ENCODE measurements around the gene TNFAIP1.

Gene TNFAIP1, protein sequence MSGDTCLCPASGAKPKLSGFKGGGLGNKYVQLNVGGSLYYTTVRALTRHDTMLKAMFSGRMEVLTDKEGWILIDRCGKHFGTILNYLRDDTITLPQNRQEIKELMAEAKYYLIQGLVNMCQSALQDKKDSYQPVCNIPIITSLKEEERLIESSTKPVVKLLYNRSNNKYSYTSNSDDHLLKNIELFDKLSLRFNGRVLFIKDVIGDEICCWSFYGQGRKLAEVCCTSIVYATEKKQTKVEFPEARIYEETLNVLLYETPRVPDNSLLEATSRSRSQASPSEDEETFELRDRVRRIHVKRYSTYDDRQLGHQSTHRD

DNA sequence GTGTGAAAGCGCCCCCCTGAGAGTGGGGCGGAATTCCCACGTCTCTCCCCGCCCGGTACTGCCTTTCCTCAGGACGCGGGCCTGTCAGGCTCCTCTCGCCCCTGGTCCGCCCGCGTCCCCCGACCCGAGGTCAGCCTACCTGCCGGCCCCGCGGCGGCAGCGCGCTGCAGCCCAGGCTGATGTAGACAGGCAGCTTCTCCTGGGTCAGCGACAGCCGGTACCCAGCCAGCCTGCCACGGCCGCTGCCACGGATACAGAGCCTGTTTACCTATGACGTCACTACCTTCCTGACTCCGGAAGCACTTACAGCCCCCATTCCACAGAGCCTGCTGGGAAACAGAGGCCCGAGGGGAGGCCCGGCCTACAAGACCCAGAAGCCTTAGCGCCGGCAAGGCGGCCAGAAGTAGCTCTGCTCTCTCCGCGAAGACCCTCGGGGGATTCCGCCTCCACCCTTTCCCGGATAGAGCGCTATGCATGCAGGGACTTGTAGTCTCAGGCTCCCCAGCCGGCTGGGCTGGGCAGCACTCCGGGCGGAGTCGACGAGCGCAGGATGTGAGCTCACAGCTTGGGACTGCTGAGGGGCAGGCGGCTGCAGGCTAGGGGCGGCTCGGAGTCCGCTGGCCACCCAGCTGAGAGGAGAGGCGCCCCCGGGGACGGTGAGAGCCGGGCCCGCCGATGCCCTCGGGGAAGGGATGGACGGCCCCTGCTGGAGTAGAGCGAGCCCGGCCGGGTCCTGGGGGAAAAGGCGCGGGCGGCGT, at the start of gene TNFAIP1, which contains the start of gene IFT20:
TSS of gene TNFAIP1 (plus strand) at position 561 of the 758 bp plus-strand sequence. CDS start 3,761 bp downstream, outside the sequence.
TSS of gene IFT20 (minus strand) at position 272 of the 758 bp plus-strand sequence. CDS start 3,487 bp downstream, outside the sequence.
- in situ Hi-C loops (cut with HindIII; ENCODE audit: low sequenced_read_pairs): no loop called here

DNA sequence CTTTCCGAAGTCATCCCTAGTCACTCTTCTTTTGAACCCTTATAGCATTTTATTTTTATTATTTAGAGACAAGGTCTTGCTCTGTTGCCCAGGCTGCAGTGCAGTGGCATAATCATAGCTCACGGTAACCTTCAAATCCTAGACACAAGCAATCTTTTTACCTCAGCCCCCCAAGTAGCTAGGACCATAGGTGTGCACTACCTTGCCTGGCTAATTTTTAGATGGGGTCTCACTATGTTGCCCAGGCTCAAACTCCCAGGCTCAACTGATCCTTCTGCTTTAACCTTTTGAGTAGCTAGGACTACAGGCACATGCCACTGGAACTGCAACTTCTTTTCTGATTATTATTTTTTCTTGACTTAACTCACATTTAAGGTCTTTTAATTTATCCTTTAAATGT, 49.6 kb upstream of the TNFAIP1 start:
- in situ Hi-C loops (cut with HindIII; ENCODE audit: low sequenced_read_pairs): loop anchor here (25.0 kb wide), 2 partner anchors 99 to 499 kb away; no protein-coding TSS in a partner anchor

DNA sequence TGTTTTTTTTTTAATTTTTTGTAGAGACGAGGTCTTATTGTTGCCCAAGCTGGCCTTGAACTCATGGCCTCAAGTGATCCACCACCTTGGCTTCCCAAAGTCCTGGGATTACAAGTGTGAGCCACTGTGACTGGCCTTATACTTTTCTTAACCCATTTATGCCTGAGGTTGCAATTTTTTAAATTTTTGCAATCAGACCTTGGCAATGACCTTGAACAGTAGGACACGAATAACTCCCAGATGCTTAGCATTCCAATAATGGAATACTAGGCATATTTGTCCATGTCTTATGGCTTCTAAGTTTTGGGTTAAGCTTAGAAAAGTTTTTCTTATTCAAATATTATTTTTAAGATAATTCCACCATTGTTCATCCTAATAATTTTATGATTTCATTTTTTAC, 44.9 kb upstream of the TNFAIP1 start:
- in situ Hi-C loops (cut with HindIII; ENCODE audit: low sequenced_read_pairs): loop anchor here (25.0 kb wide), 2 partner anchors 103 to 503 kb away; no protein-coding TSS in a partner anchor

DNA sequence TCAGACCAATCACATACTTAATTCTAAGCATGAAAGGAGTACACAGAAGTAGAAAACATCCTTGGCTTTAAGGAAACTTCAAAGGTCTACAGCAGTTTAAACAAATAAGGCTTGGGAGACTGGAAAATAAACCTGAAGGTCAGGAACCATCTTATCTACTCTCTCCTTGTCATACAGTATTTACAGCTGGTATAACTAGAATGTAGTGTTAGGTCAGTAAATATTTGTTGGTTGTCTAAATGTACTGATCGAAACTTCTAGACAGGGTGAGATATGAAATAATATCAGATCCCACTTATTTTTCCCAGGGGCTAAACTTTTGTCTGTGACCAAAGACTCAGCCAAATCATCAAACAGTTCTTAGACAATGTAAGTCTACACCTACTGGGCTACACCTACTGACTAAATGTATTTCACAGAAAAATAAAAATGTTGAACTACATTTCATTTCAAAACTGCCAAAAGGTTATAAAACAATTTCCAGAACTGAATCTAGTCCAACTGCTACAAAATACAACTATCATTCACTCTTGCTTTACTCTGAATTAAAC, 43.7 kb upstream of the TNFAIP1 start:
- in situ Hi-C loops (cut with HindIII; ENCODE audit: low sequenced_read_pairs): loop anchor here (25.0 kb wide), 2 partner anchors 105 to 505 kb away; no protein-coding TSS in a partner anchor

DNA sequence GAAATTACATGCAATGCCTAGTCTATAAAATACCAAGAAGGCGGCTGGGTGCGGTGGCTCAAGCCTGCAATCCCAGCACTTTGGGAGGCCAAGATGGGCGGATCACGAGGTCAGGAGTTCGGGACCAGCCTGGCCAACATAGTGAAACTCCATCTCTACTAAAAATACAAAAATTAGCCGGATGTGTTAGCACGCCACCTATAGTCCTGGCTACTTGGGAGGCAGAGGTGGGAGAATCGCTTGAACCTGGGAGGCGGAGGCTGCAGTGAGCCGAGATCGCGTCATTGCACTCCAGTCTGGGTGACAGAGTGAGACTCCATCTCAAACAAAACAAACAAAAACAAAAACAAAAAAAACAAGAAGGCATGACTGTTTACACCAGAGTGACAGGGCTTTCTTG, 42.7 kb upstream of the TNFAIP1 start:
- in situ Hi-C loops (cut with HindIII; ENCODE audit: low sequenced_read_pairs): loop anchor here (25.0 kb wide), 2 partner anchors 106 to 506 kb away; no protein-coding TSS in a partner anchor

DNA sequence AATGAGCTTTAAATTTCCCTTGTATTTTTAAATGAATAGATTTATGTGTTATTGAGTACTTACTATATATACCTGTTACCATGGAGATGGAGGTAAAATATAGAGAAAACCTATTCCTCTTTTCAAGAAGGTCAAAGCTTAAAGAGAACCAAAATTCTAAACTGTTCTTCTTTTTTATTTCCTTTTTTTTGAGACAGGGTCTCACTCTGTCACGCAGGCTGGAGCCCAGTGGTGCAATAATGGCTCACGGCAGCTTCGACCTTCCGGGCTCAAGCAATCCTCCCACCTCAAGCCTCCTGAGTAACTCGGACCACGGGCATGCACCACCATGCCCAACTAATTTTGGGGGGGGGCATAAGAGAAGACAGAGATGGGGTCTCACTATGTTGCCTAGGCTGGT, 41.6 kb upstream of the TNFAIP1 start:
- in situ Hi-C loops (cut with HindIII; ENCODE audit: low sequenced_read_pairs): loop anchor here (25.0 kb wide), 2 partner anchors 107 to 507 kb away; no protein-coding TSS in a partner anchor

DNA sequence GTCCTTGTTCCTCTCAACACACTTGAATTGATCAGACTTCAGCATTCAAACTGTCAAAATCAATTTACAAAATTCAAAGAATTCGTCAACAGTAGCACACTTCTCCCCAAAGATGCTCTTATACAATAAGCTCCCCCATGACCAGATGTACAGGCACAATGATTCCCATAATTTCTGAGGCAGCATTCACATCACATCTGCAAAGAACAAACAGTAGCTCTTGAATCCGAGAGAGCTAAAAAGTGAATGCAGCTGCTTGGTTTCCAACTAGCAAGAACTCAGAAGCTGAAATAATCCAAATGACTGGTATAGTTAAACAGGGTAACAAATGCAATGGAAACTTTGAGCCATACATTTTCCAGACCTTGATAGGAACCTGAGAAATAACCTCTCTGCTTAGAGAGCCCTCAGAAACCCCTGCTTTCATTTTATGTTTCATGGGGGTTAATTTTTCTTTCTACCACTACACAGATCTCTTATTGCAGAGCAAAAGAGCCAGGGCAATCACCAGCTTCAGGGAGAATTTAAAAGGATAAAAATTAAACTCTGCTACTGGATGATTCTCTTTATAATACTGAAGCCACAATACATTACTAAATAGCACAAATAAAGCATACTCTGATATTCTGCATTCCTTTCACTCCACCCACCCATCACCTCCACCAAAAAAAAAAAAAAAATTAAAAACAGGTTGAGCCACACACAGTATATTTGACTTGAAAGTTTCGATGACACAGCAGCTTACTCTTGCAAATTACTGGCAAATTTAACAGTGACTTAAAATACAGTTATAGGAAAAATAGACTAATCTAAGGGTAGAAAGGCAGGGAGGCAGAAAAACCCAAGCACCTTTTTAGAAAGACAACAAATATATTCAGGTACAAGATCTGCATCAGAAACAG, 39.6 kb upstream of the TNFAIP1 start:
- in situ Hi-C loops (cut with HindIII; ENCODE audit: low sequenced_read_pairs): loop anchor here (25.0 kb wide), 2 partner anchors 109 to 509 kb away; no protein-coding TSS in a partner anchor

DNA sequence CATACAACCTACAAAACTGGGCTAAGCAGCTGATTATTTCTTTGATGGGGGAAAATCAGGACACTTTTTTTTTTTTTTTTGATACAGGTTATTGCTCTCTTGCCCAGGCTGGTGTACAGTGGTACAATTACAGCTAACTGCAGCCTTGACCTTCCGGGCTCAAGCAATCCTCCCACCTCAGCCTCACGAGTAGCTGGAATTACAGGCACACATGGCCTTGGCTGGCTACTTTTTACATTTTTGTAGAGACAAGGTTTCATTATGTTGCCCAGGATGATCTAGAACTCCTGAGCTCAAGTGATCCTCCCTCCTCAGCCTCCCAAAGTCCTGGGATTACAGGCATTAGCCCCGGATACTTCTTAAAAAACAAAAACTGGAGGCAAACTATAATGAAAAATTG, 37.1 kb upstream of the TNFAIP1 start:
- in situ Hi-C loops (cut with HindIII; ENCODE audit: low sequenced_read_pairs): loop anchor here (25.0 kb wide), 2 partner anchors 111 to 511 kb away; no protein-coding TSS in a partner anchor

DNA sequence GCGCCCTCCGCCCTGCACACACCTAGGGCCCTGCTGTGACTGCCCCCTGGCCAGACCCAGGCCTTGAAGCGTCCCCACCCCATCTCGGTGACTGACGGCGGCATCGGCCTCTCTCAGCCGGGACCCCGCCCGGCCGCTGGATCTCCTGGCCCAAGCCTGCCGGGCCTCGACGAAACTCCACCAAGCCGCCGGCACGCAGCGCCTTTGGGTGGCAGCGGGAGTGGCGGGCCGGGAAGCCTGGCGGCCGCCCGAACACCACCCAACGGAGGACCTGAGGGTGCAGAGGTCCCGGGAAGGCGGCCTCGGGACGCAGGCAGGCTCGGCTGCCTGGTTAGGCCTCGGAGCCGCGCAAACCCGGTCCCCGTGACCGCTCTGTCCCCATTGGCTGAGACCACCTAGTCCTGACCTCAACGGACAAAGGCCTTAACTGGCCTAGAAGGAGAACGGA, 28.6 kb upstream of the TNFAIP1 start:
- in situ Hi-C loops (cut with HindIII; ENCODE audit: low sequenced_read_pairs): no loop called here

DNA sequence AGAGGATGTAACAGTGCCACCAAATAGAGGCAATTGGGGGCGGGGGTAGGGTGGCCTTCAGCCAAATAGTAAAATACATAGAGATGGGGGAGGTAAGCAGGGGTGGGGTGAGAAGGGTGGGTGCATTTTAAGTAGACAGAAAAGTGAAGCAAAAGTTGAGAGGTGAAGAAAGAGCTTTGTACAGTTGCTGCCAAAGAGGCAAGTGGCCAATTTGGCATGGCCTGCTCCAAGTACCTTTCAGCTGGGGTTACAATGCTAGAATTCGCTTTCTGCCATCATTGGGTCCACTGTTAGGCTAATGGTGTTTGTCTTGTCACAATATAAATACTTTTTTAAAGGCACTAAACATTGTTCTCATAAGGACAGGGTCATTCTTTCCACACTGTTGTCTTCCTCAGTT, 21.7 kb upstream of the TNFAIP1 start:
- in situ Hi-C loops (cut with HindIII; ENCODE audit: low sequenced_read_pairs): no loop called here

DNA sequence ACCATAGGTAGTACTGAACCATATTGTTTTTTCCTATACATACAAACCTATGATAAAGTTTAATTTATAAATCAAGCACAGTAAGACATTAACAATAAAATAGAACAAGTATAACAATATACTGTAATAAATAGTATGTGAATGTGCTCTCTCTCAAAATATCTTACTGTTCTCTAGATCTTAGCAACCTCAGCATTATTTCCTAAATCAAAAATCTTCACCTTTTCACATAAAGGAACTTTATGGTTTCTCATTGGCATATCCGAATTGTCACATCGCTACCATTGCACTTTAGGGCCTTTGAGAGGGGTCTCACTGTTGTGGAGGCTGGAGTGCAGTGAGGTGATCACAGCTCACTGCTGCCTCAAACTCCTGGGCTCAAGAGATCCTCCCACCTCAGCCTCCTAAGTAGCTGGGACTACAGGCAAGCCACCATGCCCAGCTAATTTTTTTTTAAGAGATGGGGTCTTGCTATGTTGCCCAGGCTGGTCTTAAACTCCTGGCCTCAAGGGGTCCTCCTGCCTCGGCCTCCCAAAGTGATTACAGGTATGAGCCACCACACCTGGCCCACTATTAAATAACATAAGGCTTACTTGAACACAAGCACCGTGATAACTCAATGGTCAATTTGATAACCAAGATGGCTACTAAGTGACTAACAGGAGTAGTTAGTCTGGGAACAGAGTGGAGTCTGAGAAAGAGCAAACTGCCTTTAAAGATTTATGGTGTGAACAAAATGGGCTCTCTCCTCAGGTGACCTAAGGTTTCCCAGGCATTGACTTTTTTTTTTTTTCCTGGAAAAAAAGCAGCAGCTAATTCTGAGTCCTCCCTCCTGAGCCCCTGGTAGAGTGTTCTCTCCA, 19.5 kb upstream of the TNFAIP1 start:
- in situ Hi-C loops (cut with HindIII; ENCODE audit: low sequenced_read_pairs): loop anchor here (5.0 kb wide), 1 partner anchor 41 kb away; the partner anchor contains the start of gene POLDIP2

DNA sequence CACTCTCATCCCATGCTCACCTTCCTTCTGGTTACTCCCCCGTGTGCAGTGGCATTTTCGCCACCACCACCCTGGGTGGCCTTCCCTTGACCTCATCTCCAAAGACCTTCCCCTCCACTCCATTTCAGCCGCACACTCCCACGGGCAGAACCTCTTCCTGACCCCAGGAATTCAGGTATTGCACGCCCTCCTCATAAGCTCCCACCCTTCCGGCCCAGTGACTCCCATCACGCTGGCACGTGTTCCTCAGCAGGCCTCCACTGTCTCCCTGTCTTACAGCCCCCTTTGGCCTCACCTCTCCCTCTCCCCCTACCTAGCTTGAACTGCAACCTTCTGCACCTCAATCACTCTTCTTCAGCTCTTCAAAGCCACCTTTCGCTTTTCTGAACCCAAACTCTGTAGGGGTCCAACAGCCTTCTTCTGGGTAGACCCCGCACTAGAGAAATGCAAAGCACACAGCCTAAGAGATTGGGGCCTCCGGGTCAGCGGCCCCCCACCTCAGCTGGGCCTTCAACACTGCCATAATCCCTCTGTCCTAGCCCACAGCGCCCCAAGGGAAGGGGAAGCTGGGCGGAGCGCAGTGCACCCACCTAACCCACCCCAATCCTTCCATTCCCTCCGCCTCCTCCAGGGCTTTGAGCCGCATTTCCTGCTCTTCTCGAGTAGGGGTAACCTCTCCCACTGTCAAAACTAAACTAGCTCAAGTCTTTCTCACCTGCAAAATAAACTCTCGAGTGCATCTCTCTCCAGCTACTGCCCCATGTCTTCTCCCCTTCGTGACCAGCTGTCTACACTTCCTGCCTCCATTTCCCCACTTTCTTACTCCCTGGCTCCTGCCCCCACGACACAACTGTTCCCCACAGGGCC, 18.2 kb upstream of the TNFAIP1 start:
- in situ Hi-C loops (cut with HindIII; ENCODE audit: low sequenced_read_pairs): loop anchor here (5.0 kb wide), 1 partner anchor 40 kb away; the partner anchor contains the start of gene POLDIP2

DNA sequence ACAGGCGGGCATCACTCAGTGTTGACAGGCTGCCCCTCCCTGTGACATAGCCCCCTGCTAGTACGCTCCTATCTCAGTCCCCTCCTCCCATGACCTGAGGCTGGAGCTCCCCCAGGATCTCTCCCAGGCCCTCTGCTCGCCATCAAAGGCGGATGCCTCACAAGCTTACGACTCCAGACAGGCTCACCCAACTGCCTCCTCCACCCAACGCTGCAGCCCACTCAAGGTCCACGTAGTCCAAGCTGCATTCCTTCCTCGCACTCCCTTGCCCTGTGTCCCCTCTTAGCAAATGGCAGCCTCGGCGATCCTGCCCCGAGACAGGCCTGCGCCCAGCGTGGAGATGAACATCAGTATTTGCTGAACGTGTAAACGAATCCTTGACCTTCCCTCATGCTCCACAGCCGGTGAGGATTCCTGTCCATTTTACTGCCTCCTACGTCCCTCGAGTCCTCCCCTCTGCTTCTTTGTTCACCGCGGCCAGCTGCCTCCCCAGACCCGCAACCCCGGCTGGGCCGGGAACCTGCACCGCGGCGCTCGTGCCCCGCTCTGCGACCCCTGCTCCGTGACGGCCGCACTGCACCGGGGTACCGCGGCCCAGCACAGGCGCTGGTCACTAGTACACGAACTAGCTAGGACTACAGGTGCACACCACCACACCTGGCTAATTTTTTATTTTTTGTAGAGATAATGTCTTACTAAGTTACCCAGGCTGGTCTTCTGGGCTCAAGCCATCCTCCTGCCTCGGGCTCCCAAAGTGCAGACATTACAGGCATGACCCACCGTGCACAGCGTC, 17.4 kb upstream of the TNFAIP1 start:
- in situ Hi-C loops (cut with HindIII; ENCODE audit: low sequenced_read_pairs): loop anchor here (5.0 kb wide), 1 partner anchor 39 kb away; the partner anchor contains the start of gene POLDIP2

DNA sequence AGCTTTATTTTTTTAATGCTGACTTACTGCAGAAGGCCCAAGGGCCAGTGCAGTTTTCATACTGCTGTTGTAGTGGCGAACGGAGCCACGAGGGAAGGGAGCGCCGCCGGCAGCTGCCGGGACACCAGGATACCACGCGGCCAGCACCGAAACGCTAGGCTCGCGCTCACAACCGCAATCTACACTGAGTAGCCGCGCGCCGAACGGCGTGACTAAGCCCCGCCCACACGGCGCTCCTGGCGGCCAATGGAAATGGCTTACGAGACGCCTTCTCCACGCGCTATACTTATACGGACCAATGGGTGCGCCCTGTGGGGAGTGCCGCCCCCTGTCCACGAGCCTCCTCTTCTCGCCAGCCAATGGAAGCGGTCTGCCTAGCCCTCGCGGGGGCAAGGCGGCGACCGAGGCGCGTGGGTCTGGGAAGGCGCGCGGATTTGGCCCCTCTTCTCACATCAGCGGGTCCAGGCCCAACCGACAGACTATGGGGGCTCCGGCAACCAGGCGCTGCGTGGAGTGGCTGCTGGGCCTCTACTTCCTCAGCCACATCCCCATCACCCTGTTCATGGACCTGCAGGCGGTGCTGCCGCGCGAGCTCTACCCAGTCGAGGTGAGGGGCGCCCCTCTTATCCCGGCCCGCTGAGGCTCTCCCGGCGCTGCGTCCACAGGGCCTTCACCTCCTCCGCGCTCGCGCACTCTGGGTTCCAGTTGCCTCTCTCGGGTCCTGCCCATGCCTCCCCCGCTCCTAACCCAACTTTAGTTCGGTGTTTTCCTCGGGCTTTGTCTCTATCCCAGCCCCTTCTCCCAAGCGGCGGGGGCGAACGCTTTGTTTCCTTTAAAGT, 16.6 kb upstream of the TNFAIP1 start, which contains the start of gene TMEM97:
TSS of gene TMEM97 (plus strand) at position 442 of the 839 bp plus-strand sequence. CDS start at position 482, 40 bp downstream.
- in situ Hi-C loops (cut with HindIII; ENCODE audit: low sequenced_read_pairs): loop anchor here (5.0 kb wide), 1 partner anchor 38 kb away; the partner anchor contains the start of gene POLDIP2

DNA sequence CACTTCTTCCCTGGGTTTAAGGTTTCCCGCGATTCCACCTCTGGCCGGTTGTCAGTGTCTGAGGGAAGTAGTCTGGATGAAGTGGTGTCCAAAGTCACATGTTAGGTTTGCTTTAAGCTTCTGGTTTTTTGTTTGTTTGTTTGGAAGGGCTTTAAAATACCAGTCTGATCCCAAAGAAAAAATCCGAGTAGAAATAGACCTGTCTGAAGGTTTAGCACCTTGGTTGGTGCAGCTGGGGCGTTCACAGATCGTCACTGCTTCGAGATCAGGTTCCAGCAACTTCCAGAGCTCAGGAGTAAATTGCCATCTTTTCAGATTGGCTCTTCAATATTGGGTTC, 16.0 kb upstream of the TNFAIP1 start:
- in situ Hi-C loops (cut with HindIII; ENCODE audit: low sequenced_read_pairs): loop anchor here (5.0 kb wide), 1 partner anchor 38 kb away; the partner anchor contains the start of gene POLDIP2
